HCT116 (cell line): ENCODE measurements around the gene TRMT11. TPM values are rescaled to one million over a fixed set of nuclear protein-coding genes. Genes with fewer than 3 reads are reported as not detected.

Source experiments
- ATAC-seq: fragments of 200-7000 bp; cut with Tn5 transposase; 2 replicates; pipeline ENCODE4 v1.9.1; 2020; ENCODE audit warnings: mild to moderate bottlenecking, moderate library complexity
- BruUV-seq: library from RNA; stranded (reverse); fragments of 400-500 nt; replicated peaks from 2 replicates; lab custom pipeline; 2021; lab: Mats Ljungman, UMichigan
- CTCF ChIA-PET: fragments of 300-600 bp; sonication (Branson Sonifier 250); formaldehyde crosslinking; loops from one replicate; lab custom pipeline; 2021; ENCODE audit warnings: antibody characterized with exemption; lab: Charles Lee
- POLR2A ChIA-PET: fragments of 300-600, 350-600 bp; sonication (Branson Sonifier 250); formaldehyde crosslinking; loops from one replicate; lab custom pipeline; 2021; ENCODE audit warnings: antibody characterized with exemption; lab: Charles Lee
- RAD21 ChIA-PET, 2 experiments: fragments of 300-600 bp; sonication (Branson Sonifier 250); formaldehyde crosslinking; loops; one replicate each; lab custom pipeline; 2023; ENCODE audit warnings: low total read pairs in 2 of 2; ENCODE audit not compliant: uncharacterized antibody in 2 of 2, unreplicated experiment in 2 of 2, low non-redundant PET in 1 of 2; lab: Charles Lee
- DNase-seq: peaks from one replicate; pipeline ENCODE4 v3.0.0-alpha.2; 2010; ENCODE audit warnings: low read depth, low spot score
- H2AFZ ChIP-seq: fragments of 200-600 bp; shearing (Covaris generic), sonication (generic); 2 replicates; pipeline ENCODE4 v1.6.1; 2017; ENCODE audit warnings: low read depth, mixed run types, mixed read lengths, antibody characterized with exemption, low read length; ENCODE audit not compliant: poor library complexity, severe bottlenecking
- H3K27ac ChIP-seq: 2 replicates; pipeline ENCODE4 v1.5.1; 2012; ENCODE audit warnings: low read depth, low read length
- H3K27me3 ChIP-seq: fragments of 200-600 bp; sonication (generic); 2 replicates; pipeline ENCODE4 v1.6.1; 2016; ENCODE audit warnings: mixed run types, low read length, mixed read lengths; ENCODE audit not compliant: insufficient read depth
- H3K36me3 ChIP-seq, 2 experiments: fragments of 200-500 bp in 1 of 2; fragments of 200-600 bp in 1 of 2; sonication (Bioruptor generic) in 1 of 2; sonication (generic) in 1 of 2; 2 replicates each; pipeline versions ENCODE4 v1.5.1 to v1.6.1; 2014 to 2016; ENCODE audit warnings: low read length in 2 of 2, inconsistent platforms in 1 of 2, mixed read lengths in 1 of 2, mixed run types in 1 of 2; ENCODE audit not compliant: insufficient read depth in 2 of 2, control insufficient read depth in 1 of 2
- H3K4me1 ChIP-seq, 2 experiments: fragments of 200-600 bp in 1 of 2; sonication (generic) in 1 of 2; 2 replicates each; pipeline versions ENCODE4 v1.5.1 to v1.6.1; 2012 to 2017; ENCODE audit warnings: low read length in 2 of 2, inconsistent platforms in 1 of 2, mild to moderate bottlenecking in 1 of 2, mixed read lengths in 1 of 2, mixed run types in 1 of 2, moderate library complexity in 1 of 2; ENCODE audit not compliant: insufficient read depth in 2 of 2, control insufficient read depth in 1 of 2
- H3K4me2 ChIP-seq: fragments of 200-600 bp; sonication (generic); 2 replicates; pipeline ENCODE4 v1.6.1; 2017; ENCODE audit warnings: mixed run types, low read length, mixed read lengths
- H3K4me3 ChIP-seq, 2 experiments: fragments of 200-600 bp in 1 of 2; sonication (generic) in 1 of 2; replicated peaks in 1 of 2; 2 replicates each; pipeline ENCODE4 v1.5.1; 2011 to 2016; ENCODE audit warnings: low read length in 2 of 2, control low read depth in 1 of 2, low read depth in 1 of 2, mild to moderate bottlenecking in 1 of 2, mixed read lengths in 1 of 2, mixed run types in 1 of 2
- H3K79me2 ChIP-seq: fragments of 200-600 bp; sonication (generic); 2 replicates; pipeline ENCODE4 v1.6.1; 2017; ENCODE audit warnings: mild to moderate bottlenecking, mixed run types, low read length, moderate library complexity, mixed read lengths; ENCODE audit not compliant: insufficient read depth
- H3K9ac ChIP-seq: fragments of 200-600 bp; sonication (generic); 2 replicates; pipeline ENCODE4 v1.6.1; 2016; ENCODE audit warnings: low read length, mixed read lengths
- H3K9me2 ChIP-seq: fragments of 200-600 bp; sonication (generic), shearing (Covaris generic); 2 replicates; pipeline ENCODE4 v1.6.1; 2017; ENCODE audit warnings: mixed run types, mild to moderate bottlenecking, moderate library complexity; ENCODE audit not compliant: insufficient read depth
- H3K9me3 ChIP-seq, 2 experiments: fragments of 200-500 bp in 1 of 2; fragments of 200-600 bp in 1 of 2; sonication (Bioruptor generic) in 1 of 2; sonication (generic) in 1 of 2; 2 replicates each; pipeline ENCODE4 v1.6.1; 2014 to 2017; ENCODE audit warnings: low read length in 2 of 2, mixed read lengths in 2 of 2, inconsistent platforms in 1 of 2, low read depth in 1 of 2, mild to moderate bottlenecking in 1 of 2, mixed run types in 1 of 2, moderate library complexity in 1 of 2; ENCODE audit not compliant: control insufficient read depth in 1 of 2, insufficient read depth in 1 of 2
- H4K20me1 ChIP-seq: fragments of 200-600 bp; sonication (generic), shearing (Covaris generic); 2 replicates; pipeline ENCODE4 v1.6.1; 2017; ENCODE audit warnings: mixed run types, mild to moderate bottlenecking, moderate library complexity; ENCODE audit not compliant: insufficient read depth
- ATF3 ChIP-seq: IDR thresholded peaks from 2 replicates; pipeline ENCODE4 v1.6.1; 2012
- EGR1 ChIP-seq: IDR thresholded peaks from 2 replicates; pipeline ENCODE4 v1.6.1; 2012; ENCODE audit warnings: low read depth
- EZH2 ChIP-seq: fragments of 200-600 bp; sonication (generic); IDR thresholded peaks from 2 replicates; pipeline ENCODE4 v1.6.1; 2017; ENCODE audit warnings: antibody characterized with exemption, mixed run types
- EZH2phosphoT487 ChIP-seq: fragments of 200-600 bp; IDR thresholded peaks from 2 replicates; pipeline ENCODE4 v1.6.1; 2018; ENCODE audit warnings: antibody characterized with exemption, borderline replicate concordance
- FOSL1 ChIP-seq: IDR thresholded peaks from 2 replicates; pipeline ENCODE4 v1.6.1; 2012; ENCODE audit warnings: low read depth
- JUND ChIP-seq: IDR thresholded peaks from 2 replicates; pipeline ENCODE4 v1.6.1; 2012
- POLR2A ChIP-seq: IDR thresholded peaks from 2 replicates; pipeline ENCODE4 v1.7.0; 2011; ENCODE audit warnings: borderline replicate concordance; ENCODE audit not compliant: insufficient read depth, insufficient read length; ENCODE audit errors: extremely low read depth
- POLR2AphosphoS5 ChIP-seq: IDR thresholded peaks from 2 replicates; pipeline ENCODE4 v1.6.1; 2011; ENCODE audit warnings: mild to moderate bottlenecking, low read depth, low read length, moderate library complexity
- RAD21 ChIP-seq: IDR thresholded peaks from 2 replicates; pipeline ENCODE4 v1.6.1; 2012; ENCODE audit warnings: low read depth, mild to moderate bottlenecking
- REST ChIP-seq: IDR thresholded peaks from 2 replicates; pipeline ENCODE4 v1.6.1; 2012; ENCODE audit warnings: low read depth
- SIN3A ChIP-seq: IDR thresholded peaks from 2 replicates; pipeline ENCODE4 v1.6.1; 2012; ENCODE audit warnings: low read depth
- SP1 ChIP-seq: IDR thresholded peaks from 2 replicates; pipeline ENCODE4 v1.6.1; 2012; ENCODE audit warnings: low read depth
- TCF7L2 ChIP-seq: IDR thresholded peaks from 2 replicates; pipeline ENCODE4 v1.7.0; 2011; ENCODE audit warnings: borderline replicate concordance, inconsistent platforms; ENCODE audit not compliant: insufficient read depth, insufficient read length; ENCODE audit errors: extremely low read depth
- ZBTB33 ChIP-seq: IDR thresholded peaks from 2 replicates; pipeline ENCODE4 v1.6.1; 2011; ENCODE audit warnings: mild to moderate bottlenecking, low read length, moderate library complexity; ENCODE audit not compliant: insufficient replicate concordance; ENCODE audit errors: extremely low read depth
- ZNF274 ChIP-seq: fragments of 200-500 bp; sonication (Bioruptor generic); IDR thresholded peaks from 2 replicates; pipeline ENCODE4 v1.6.1; 2014; ENCODE audit warnings: mild to moderate bottlenecking, low read depth, low read length, inconsistent platforms
- intact Hi-C: fragments of 100-400 bp; cut with micrococcal nuclease; formaldehyde crosslinking; loops from 2 replicates; pipeline ENCODE4 v1.10.0; 2022
- total RNA-seq: library from RNA; stranded (reverse); gene quantifications from one replicate; pipeline ENCODE4 v1.2.1, GENCODE V29; 2021; ENCODE audit not compliant: unreplicated experiment
- TF ChIP-seq, protein P1 (sequence below), 3 experiments: fragments of 200-600 bp in 1 of 3; sonication (generic) in 1 of 3; IDR thresholded peaks in 2 of 3; conservative IDR thresholded peaks in 1 of 3; 2 replicates each; pipeline ENCODE4 v1.5.1; 2012 to 2017; ENCODE audit warnings: low read depth in 2 of 3, low read length in 2 of 3, antibody characterized with exemption in 1 of 3, borderline replicate concordance in 1 of 3, control low read depth in 1 of 3, mild to moderate bottlenecking in 1 of 3, mixed read lengths in 1 of 3, mixed run types in 1 of 3, moderate library complexity in 1 of 3; ENCODE audit not compliant: insufficient read depth in 1 of 3
- TF ChIP-seq, protein P2 (sequence below): IDR thresholded peaks from 2 replicates; pipeline ENCODE4 v1.6.1; 2012

The TRMT11 gene
- total RNA-seq, 1 experiment from 2014 or later, result 41.8 TPM

DNA sequence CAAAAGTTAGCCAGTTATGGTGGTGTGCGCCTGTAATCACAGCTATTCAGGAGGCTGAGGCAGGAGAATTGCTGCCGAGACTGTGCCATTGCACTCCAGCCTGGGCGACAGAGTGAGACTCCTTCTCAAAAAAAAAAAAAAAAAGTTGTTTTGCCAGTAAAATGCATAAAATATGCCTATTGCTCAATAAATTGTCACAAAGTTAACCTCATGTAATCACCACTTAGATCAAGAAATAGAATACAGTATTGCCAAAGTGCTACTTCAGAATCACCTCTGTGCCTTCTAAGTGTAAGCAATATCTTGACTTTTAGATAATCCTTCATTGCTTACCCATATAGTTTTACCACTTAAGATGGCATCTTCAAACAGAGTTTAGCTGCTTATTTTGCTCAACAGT is 80.7 kb downstream of the TRMT11 start:
- no peak for TF ChIP-seq ZBTB33
- TF ChIP-seq, protein P1, sequence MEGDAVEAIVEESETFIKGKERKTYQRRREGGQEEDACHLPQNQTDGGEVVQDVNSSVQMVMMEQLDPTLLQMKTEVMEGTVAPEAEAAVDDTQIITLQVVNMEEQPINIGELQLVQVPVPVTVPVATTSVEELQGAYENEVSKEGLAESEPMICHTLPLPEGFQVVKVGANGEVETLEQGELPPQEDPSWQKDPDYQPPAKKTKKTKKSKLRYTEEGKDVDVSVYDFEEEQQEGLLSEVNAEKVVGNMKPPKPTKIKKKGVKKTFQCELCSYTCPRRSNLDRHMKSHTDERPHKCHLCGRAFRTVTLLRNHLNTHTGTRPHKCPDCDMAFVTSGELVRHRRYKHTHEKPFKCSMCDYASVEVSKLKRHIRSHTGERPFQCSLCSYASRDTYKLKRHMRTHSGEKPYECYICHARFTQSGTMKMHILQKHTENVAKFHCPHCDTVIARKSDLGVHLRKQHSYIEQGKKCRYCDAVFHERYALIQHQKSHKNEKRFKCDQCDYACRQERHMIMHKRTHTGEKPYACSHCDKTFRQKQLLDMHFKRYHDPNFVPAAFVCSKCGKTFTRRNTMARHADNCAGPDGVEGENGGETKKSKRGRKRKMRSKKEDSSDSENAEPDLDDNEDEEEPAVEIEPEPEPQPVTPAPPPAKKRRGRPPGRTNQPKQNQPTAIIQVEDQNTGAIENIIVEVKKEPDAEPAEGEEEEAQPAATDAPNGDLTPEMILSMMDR (IDR thresholded peaks at IDR 0.05 in 2 of 3, conservative IDR thresholded peaks at IDR 0.05 in 1 of 3; ENCODE audit: borderline replicate concordance in 1 of 3, insufficient read depth in 1 of 3, low read depth in 2 of 3, low read length in 2 of 3), result no peak
- no peak for TF ChIP-seq ZNF274
- TF ChIP-seq POLR2AphosphoS5, result no peak
- TF ChIP-seq JUND, result no peak
- TF ChIP-seq ATF3, result no peak
- TF ChIP-seq, protein P2, sequence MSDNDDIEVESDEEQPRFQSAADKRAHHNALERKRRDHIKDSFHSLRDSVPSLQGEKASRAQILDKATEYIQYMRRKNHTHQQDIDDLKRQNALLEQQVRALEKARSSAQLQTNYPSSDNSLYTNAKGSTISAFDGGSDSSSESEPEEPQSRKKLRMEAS, result no peak
- TF ChIP-seq REST, result no peak
- TF ChIP-seq EZH2phosphoT487, result no peak
- TF ChIP-seq TCF7L2, result no peak
- TF ChIP-seq POLR2A, result no peak
- no peak for TF ChIP-seq EZH2
- TF ChIP-seq SIN3A, result no peak
- no peak for TF ChIP-seq SP1
- no peak for TF ChIP-seq FOSL1
- no peak for TF ChIP-seq RAD21
- no peak for TF ChIP-seq EGR1
- RAD21 ChIA-PET, result no interaction called here
- CTCF ChIA-PET, result no interaction called here
- Histone ChIP-seq H3K36me3 (no peaks in the 10 kb centered on the region), H2AFZ (no peak overlapping the region), H3K9me3 (no peaks in the 10 kb centered on the region), H3K9me2 (no peaks in the 10 kb centered on the region), H3K4me3 (no peak overlapping the region), H3K4me1 (no peaks in the 10 kb centered on the region), H3K4me2 (no peak overlapping the region), H3K27me3 (no peaks in the 10 kb centered on the region), H3K79me2 (no peaks in the 10 kb centered on the region), H3K9ac (no peak overlapping the region), H3K27ac (no peak overlapping the region), H4K20me1 (no peaks in the 10 kb centered on the region)
- DNase-seq (no peak), ATAC-seq (no peak)
- BruUV-seq, result no TSS peak
- POLR2A ChIA-PET, result no interaction called here
- intact Hi-C loops, result no loop called here
